ENCODE results near the gene PRPS1.
"Not testable (repeated sequence)": the region's sequence is repeated elsewhere in the genome, so short reads cannot be mapped to it uniquely, and the experiment has no call there.

PRPS1 gene

DNA sequence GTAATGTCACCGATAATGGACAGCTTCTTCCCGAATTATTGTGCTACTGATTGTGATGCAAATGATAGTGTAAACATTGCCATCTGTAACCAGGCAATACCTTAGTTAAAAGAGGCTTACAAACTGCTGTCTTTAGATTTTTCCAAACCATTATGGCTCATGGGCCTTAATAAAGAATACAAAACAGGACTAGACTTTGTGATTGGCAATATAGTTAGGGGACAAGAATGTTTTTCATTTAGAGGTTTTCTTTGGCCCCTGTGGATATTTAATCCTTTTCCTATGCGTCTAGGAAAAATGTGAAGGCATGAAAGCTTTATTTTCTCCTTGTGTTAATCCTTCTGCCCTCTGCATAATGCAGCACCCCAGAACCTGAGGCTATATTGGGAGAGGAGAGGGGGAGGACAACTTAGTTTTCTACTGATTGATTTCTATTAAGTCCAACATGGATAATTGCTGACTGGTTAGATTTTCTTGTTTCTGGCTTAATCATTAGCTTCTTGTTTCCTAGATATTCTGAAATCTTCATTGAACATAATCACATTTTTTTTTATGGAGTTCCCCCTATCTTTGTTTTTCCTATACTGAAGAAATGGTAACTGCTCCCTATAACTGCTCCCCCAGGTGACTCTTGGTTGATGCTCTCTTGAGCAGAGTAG is 1.9 kb downstream of the PRPS1 start:
- DNase-seq = no peak

DNA sequence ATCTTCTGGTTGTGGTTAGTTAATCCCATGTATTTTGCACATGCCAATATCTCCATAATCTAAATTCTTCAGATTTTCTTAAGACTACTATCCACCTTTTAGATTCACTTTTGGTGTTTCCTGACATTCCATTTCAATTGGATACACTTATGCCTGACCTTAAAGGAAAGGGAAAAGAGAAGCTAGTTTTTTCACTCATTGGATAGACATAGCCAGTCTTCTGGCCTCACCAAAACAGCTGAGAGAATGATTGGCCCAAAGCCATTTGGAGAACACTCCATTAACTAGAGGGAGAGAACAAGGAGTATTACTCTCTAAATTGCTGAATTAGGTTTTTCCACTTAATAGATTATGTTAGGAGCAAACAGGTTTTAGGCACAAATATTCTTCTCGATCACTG is 4.0 kb downstream of the PRPS1 start:
- no peak for DNase-seq

DNA sequence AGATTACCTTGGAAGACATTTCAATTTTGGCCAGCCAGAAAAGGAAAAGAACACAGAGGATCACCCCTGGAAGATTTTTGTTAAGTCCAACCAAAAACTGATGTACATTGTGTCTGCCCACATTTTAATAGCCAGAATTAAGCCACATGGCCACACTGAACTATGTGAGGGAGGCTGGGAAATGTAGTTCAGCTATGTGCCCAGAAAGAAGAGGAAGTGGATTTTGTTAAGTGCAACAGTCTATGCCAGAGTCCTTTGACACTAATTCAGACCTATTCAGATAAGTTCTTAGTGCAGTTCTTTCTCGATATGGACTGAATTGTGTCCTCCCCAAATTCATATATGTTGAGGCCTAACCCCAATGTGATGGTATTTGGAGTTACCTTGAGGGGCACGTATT is 18.4 kb downstream of the PRPS1 start:
- DNase-seq = no peak

DNA sequence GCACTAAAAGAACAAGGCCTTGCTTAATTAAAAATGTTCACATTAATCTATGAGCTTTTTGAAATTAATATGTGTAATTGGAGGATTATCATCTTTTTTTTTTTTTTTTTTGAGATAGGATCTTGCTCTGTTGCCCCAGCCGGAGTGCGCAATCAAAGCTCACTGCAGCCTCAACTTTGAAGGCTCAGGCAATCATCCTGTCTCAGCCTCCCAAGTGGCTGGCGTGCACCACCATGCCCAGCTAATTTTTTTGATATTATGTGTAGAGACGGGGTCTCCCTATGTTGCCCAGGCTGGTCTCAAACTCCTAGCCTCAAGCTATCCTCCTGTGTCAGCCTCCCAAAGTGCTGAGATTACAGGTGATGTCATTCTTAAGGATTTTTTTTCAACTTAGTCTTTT is 20.0 kb downstream of the PRPS1 start:
- DNase-seq = no peak

DNA sequence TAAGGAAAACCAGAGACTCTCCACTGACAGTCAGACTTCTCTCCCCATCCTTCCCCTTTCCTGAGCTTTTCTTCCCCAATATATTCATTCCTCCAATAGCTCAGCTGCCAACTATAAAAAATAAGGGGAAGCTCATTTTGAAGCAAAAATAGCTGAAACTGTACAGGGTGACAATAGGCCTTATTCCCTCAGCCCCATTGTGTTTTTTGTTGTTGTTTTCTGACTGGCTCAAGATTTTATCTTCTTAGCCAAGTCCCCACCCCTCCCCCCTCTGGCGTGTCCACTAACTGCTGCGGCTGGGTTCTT is 26.2 kb downstream of the PRPS1 start:
- DNase-seq = no peak

DNA sequence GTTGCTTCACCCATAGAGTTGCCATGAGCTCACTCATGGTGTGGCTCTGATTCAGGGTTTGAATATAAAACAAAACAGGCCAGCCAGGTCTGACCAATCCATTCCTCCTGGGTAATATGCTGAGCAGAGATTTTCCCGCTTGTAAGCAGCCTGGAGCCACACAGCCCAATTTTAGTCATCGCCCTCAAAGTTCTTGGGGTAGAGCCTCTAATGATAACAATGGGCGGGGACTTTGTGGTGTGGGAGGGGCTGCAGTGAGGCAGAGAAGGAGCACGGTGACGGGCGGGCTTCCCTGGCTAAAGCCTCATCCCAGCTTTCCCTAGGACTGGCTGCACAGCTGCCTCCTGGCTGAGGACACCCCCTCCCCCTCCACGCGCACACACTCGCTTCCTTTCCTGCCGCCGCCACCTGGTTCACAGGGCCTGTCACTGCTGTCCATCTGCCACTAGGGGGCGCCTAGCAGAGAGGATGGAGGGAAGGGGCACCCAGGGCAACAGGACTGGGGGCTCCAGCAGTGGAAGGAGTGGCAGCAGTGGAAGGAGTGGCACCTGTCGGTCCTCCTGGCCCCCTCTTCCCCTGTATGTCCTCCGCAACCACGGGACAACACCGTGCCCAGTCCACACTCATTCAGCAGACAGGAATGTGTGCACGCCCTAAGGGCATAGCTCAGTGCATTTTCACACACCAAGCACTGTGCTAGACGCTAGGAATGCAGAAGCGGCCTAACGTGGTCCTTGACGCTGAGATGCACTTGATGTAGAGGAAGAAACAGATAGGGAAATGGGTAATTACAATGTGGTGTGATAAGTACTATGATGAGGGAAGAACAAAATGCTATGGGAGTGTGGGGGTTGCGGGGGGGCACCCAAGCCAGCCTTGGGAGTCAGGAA is 26.8 kb downstream of the PRPS1 start:
- DNase-seq = peak; percentile 72

DNA sequence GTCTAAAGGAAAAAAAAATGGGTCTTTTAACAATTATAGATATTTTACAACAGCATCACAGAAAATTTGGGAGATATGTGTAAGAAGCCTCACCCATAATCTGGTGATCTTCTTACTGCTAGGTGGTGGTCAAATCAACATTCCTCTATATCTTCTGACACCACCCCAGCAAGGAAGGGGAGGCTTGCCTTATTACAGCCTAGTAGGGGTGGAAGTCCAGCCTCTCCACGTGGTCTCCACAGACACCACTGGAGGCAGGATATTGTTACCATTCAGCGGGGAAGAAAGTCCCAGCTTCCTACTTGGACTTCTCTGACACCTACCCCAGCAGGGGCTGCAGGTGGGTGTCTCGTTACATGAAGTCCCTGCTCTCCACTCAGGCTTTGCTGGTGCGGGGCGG is 28.7 kb downstream of the PRPS1 start:
- no peak for DNase-seq

DNA sequence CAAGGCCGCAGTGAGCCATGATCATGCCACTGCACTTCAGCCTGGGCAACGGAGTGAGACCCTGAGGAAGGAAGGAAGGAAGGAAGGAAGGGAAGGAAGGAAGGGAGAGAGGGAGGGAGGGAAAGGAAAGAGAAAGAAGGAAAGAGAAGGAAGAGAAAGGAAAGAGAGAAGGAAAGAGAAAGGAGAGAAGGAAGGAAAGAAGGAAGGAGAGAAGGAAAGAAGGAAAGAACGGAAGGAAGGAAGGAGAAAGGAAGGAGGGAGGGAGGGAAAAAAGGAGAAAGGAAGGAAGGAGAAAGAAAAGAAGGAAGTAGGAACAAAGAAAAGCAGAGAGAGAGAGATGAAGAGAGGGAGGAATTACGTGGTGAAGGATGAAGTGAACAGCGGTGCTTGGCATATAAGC is 30.4 kb downstream of the PRPS1 start:
- no peak for DNase-seq

DNA sequence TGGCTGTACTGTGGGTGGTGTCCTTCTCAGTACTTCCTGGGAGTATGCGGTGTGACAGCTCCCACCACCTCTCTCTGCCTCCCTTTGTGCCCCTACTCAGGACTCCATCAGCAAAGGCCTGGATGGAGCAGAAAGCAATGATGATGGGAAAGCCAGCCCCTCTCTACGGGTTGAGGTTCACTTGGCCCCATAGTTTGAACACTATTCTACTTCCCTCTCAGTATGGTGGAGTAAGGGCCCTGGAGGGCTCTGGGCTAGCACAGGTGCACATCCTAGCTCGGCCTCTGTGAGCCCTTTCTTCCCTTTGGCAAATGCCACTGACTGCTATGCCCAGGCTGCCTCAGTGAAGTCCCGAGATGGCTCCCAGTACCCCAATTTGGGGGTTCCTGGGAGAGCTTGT is 31.0 kb downstream of the PRPS1 start:
- DNase-seq = no peak

DNA sequence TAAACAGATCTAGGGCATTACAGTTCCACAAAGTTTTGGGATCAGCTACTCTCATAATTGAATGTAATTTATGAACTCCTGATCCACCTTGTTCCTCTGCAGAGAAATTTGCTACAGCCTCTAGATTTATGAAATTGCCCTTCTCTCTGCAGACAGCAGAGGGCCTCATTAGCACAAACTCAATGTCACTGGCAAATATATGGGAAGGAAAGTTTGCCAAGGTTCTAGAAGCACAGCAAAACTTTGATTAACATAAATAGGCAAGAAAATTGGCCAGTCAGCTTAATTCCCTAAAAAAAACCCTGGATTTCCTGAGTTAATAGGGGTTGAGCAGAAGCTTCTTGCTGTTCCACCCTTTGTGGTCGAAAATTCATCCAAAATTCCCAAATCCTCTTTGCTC is 31.5 kb downstream of the PRPS1 start:
- DNase-seq = peak; percentile 23

DNA sequence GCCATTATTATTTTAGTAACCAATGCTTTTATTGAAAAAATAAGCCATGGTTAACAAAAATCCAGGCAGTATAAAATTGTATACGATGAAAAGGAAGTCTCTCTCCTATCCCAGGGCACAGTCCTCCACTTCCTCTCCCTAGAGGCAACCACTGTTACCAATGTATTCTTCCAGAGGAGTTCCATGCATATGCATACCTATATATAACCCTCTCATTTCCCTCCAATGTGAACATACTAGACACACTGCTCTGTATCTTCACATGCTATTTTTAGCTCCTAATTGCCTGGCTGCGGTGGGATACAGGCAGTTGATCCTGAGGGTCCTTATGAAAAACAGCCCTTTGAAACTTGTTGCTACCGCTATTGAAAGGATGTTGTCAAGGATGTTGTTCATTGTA is 33.8 kb downstream of the PRPS1 start:
- DNase-seq = no peak

DNA sequence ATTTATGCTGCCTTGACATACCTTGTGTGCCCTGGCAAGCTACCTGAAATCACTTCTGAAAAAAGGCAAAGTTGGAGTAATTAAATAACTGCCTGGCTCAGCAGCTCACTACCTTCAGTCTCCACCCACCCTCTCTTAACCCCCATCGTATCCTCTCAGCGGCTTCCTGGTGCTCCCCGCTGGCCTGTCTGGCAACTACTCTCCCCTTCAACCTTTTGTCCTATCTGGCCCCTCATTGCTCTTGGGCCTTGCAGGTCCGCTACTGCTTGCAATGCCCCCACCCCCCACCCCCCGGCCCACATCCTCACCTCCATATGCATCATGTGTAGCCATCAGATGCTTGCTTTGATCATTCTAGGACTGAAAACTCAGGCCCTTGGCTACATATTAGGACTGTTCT is 34.5 kb downstream of the PRPS1 start:
- DNase-seq = no peak

DNA sequence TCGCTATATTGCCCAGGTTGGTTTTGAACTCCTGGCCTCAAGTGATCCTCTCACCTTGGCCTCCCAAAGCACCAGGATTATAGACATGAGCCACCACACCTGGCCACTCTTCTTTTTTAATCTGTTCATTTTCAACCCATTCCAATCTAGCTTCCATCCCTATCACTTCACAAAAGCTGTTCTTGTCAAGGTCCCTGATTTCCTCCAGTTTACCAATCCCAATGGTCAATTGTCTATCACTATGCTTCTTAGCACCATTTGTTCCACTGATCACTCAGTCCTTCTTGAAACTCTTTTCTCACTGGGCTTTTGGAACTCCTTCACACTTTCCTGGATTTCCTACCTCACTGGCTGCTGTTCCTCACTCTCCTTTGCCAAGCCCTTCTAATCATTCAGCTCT is 38.6 kb downstream of the PRPS1 start:
- no peak for DNase-seq

DNA sequence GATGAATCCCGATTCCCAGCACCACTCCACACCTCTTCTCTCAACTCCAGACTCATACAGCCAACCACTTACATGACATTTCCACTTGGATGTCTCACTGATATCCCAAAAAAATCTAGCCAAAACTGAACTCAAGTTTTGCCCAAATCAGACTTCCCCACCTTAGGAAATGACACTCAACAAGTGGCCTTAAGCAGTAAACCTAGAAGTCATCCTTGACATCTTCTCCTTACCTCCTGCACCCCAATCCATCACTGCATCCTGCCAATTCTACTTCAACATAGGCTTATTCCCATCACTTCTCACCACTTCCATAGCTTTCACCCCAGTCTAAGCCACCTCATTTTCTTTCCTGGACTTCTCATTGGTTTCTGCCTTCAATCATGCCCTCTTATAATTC is 39.1 kb downstream of the PRPS1 start:
- no peak for DNase-seq

DNA sequence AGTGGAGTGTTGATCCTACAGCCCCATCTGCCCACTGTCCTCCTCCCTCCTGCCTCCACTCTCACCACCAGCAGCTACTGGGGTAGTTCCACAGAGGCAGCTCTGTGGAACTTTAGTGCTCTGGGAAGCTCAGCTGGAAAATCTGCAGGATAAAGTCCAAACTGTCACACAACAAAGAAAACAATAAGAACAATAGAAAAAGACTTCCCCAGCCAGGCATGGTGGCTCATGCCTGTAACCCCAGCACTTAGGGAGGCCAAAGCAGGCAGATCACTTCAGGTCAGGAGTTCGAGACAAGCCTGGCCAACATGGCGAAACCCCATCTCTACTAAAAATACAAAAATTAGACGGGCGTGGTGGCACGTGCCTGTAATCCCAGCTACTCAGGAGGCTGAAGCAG is 40.4 kb downstream of the PRPS1 start:
- not testable (repeated sequence) for DNase-seq

DNA sequence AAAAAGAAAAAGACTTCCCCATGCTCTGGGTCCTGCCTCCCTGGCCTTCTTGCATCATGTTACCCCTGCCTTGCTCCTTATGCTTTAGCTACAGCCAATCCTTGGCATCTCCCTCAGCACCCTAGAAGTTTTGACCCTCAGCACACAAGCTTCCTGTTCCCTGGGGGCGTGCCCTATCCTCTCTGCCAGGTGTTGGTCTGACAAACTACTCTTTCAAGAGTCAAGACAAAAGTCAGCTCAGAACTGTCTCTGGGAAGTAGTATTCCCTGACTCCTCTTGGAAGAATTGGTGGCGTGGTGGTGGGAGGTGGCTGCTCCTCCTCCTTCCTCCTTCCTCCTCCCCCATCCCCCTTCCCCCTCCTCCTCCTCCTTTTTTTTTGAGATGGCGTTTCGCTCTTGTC is 41.0 kb downstream of the PRPS1 start:
- no peak for DNase-seq

DNA sequence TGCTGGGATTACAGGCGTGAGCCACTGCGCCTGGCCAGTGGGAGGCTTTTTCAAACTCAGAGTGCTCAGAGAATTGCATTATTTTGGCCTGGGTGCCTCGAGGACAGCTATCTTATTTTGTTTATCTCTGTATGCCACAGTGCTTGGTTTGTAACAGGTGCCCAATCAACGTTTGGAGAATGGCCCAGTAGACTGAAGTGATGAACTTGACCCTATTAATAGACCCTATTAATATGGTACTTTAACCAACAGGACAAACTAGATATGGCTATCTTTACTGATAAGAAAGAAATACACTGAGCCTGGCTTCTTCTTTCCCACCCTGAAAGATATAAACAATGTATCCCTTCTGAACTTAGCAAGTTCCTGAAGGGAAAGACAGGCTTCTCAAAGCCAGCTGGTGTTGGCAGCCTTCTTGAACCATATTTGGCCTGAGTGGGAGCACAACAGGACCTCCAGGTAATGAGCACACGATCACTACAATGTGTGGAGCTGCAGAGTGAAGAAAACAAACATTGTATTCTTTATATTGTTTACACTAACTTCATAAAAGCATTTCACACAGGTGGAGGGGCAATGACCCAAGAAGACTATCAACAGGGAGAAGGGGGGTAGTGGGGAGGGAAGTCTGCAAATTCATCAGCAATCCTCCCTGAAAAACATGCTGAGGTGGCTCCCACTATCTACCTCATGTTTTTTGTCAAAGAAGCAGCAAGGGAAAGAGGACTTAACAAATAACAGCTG is 41.7 kb downstream of the PRPS1 start:
- DNase-seq = no peak

DNA sequence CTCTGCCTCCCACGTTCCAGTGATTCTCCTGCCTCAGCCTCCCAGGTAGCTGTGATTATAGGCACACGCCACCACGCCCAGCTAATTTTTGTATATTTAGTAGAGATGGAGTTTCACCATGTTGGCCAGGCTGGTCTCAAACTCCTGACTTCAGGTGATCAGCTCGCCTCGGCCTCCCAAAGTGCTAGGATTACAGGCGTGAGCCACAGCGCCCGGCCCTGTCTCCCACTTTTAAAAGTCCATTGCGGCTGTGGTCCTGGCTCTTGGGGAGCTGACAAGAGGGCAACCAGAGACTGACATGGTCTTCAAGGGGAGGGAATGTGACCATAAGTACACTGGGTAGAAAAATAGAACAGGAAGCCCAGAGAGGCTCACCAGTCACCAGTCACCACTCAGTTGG is 42.9 kb downstream of the PRPS1 start:
- DNase-seq = not testable (repeated sequence)

DNA sequence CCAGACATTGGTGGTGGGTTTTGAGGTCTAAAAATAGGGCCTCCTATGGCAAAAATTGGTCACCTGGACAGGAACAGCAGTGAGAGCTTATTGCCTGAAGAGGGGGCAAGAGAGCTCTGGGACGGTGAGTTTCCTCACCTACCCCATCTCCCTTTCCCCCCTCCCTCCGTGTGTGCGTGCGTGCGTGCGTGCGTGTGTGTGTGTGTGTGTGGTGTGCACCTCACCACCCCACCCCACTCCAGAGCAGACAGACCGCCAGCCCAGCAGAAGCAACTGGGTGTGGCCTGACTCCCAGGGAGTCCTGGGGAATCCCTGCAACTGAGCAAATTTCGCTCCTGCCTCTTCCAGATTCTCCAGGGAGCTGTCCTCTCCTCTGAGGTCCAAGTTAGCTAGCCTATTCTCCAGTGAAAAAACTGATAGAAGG is 44.7 kb downstream of the PRPS1 start:
- peak; percentile 38 for DNase-seq

DNA sequence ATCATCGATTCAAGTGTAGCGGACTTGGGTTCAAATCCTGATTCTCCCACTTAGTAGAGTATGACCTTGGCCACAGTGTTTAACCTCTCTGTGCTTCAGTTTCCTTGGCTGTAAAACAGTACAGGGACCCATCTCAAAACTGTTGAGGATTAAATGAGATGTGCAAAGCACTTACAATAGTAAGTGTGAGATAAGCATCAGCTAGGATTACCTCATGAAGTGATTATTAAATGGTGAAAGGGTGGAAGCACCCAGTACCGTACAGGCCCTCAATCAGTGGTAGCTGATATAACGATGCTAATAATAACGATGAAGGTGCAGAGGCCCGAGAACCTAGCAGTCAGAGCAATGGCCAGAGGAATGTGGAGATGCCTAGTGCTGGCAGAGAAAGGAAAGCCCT is 45.1 kb downstream of the PRPS1 start:
- no peak for DNase-seq

DNA sequence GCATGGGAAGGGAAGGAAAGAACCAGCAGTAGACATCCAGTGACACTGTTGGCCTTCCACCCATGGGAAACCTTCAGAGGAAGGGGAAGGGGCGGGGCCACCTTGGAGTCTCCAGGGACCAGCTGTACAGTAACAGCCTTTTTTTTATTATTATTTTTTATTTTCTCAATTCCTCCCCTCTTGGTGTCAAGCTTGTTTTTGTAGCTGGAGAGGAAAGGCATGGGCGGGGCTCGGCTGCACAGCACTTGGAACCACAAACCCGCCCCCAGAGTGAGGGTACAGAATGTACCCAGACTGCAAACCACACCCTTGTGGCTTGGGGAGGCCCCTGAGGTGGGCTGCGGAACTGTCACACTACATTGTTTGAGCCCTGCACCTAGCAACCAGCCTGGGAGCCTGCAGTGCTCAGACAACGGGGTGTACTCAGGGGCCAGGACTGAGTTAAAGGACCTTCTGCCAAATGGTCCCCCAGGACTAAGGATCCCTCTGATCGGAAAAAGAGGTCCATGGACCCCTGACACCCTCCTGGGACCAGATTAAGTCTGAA is 45.7 kb downstream of the PRPS1 start:
- DNase-seq = no peak

DNA sequence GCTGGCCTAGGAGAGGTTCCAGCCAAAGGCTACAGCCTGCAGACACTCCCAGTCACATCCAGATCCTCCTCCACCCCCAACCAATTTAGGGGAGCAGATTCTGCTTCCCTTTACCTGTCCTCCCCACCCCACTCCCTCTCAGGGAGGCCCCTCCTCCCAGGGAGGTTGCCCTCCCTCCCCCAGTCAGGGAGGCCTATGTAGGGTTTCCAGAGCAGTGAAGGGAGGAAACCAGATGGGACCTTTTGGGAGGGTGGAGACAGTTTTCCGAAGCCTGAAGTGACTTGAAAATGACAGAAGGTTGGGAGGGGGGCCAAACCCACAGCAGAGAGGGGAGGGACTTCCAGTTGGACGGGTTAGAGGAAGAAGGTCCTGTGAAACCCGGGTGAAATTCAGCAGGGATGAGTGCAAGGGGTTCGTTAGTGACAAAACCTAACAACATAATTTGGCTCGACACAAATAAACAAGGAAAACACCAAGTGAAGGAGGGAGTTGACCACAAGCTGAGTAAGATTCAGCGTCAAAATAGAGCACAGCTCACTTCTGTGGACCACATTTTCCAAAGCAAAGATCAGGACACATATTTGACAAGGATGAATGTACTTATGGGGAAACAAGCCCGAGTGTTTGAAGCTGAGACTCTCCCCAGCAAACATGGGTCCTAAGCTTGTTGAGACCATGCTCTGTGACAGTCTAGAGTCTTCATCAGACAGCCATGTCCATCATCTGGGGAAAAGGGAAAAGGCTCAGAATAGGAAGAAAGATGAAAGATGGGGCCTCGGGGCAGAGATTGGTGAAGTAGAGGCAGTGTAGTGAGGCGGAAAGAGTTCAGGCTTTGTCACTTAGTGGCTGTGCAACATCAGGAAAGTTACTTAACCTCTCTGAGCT is 46.4 kb downstream of the PRPS1 start:
- DNase-seq = no peak

DNA sequence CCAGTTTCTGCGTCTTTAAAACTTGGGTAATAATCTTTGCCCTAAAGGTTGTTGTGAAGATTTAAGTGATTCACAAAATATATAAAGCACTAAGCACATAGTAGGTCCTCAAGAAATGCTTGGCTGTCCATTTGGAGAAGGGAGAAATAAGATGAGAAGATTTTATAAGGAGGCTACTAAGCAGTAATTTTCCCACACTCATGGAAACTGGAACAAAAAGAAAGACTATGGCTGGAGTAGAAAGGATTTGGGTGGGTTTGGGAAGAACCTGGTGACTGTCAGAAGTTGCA is 47.0 kb downstream of the PRPS1 start:
- DNase-seq = no peak

All from retina (tissue), 1 donor.